GM23248 (cell line): Measurements from ENCODE around the gene DENND6A.

ENCODE experiments used
- EZH2 ChIP-seq: fragments of 200-600 bp; sonication (generic); IDR thresholded peaks from 2 replicates; pipeline ENCODE4 v1.6.1; 2018; ENCODE audit warnings: antibody characterized with exemption, mild to moderate bottlenecking; ENCODE audit not compliant: insufficient read depth, poor library complexity, severe bottlenecking
- EZH2phosphoT487 ChIP-seq: fragments of 200-600 bp; sonication (generic); IDR thresholded peaks from 2 replicates; pipeline ENCODE4 v1.6.1; 2018; ENCODE audit warnings: antibody characterized with exemption, moderate library complexity, mild to moderate bottlenecking, low read depth; ENCODE audit not compliant: insufficient read depth

- no peak for TF ChIP-seq EZH2
- no peak for TF ChIP-seq EZH2phosphoT487
Observed at GRCh38 chr3:57731311-57731710, 38.4 kb upstream of the DENND6A start.
